ENCODE data around the gene NR1H3. TPM values are rescaled to one million over a fixed set of nuclear protein-coding genes. Genes with fewer than 3 reads are reported as not detected.

NR1H3 gene
- total and polyA plus RNA-seq, 8 donors: 20.0 to 100 (median 41.9) TPM

- Histone ChIP-seq H3K27ac (peak within 1 kb of the TSS; percentile 80 to 91 (median 85)), H3K9me3 (no peaks in the 10 kb centered on the region), H3K27me3 (no peaks in the 10 kb centered on the region), H3K4me3 (peak within 1 kb of the TSS; percentile 56 to 94 (median 67)), H3K36me3 (peaks cover 18 to 36% (median 31%) of the 10 kb centered on the region in 4 donors), H3K4me1 (peaks cover 25 to 35% (median 33%) of the 10 kb centered on the region in 4 donors)
- intact Hi-C loops (cut with DNase I; ENCODE audit: low total_unique reads): no loop called here
- DNase-seq: peak; percentile 93 to 96
- TF ChIP-seq POLR2A (IDR thresholded peaks at IDR 0.05) (peak in 1 of 4 donors; percentile 33), EP300 (IDR thresholded peaks at IDR 0.05) (no peak), POLR2AphosphoS5 (IDR thresholded peaks at IDR 0.05) (peak; percentile 67 to 87 (median 76)), CTCF (IDR thresholded peaks at IDR 0.05) (peak in 2 of 7 experiments; percentile 17 to 32)
- 0 to 1% (median 0%) methylated on average over 25 to 45 of the region's 45 CpGs for WGBS, 5 donors
Observed at GRCh38 chr11:47248664-47249377, 9.0 kb upstream of the NR1H3 start, which contains the start of gene ACP2. Gene ACP2 (minus strand): TSS chr11:47248814. CDS start chr11:47248789, 25 bp downstream.

- TF ChIP-seq EP300 (IDR thresholded peaks at IDR 0.05) (no peak), POLR2AphosphoS5 (IDR thresholded peaks at IDR 0.05) (no peak), POLR2A (IDR thresholded peaks at IDR 0.05) (no peak), CTCF (IDR thresholded peaks at IDR 0.05) (no peak)
- intact Hi-C loops (cut with DNase I; ENCODE audit: low total_unique reads): no loop called here
- DNase-seq: no peak
- H3K27me3 ChIP-seq: no peaks in the 10 kb centered on the region
- H3K36me3 ChIP-seq: peaks cover 18 to 30% (median 26%) of the 10 kb centered on the region in 4 donors
- peak overlapping the region; percentile 80 to 91 (median 85) for H3K27ac ChIP-seq
- peaks cover 30 to 40% (median 38%) of the 10 kb centered on the region in 4 donors for H3K4me1 ChIP-seq
- WGBS, 5 donors: 47 to 55% (median 50%) methylated on average over 3 of the region's 3 CpGs
- H3K9me3 ChIP-seq: no peaks in the 10 kb centered on the region
- H3K4me3 ChIP-seq: peak overlapping the region; percentile 56 to 94 (median 67)
Observed at GRCh38 chr11:47249378-47249715, 8.4 kb upstream of the NR1H3 start.

GRCh38 chr11:47251751-47252150 is 6.0 kb upstream of the NR1H3 start:
- no peak overlapping the region for H3K4me3 ChIP-seq
- H3K4me1 ChIP-seq: peaks cover 41 to 55% (median 54%) of the 10 kb centered on the region in 4 donors
- WGBS, 5 donors: 83 to 91% (median 86%) methylated on average over 3 of the region's 3 CpGs
- no peaks in the 10 kb centered on the region for H3K9me3 ChIP-seq
- no peaks in the 10 kb centered on the region for H3K27me3 ChIP-seq
- intact Hi-C loops (cut with DNase I; ENCODE audit: low total_unique reads): no loop called here
- no peak for DNase-seq
- no peak for TF ChIP-seq POLR2A (IDR thresholded peaks at IDR 0.05)
- no peak for TF ChIP-seq EP300 (IDR thresholded peaks at IDR 0.05)
- no peak for TF ChIP-seq CTCF (IDR thresholded peaks at IDR 0.05)
- no peak for TF ChIP-seq POLR2AphosphoS5 (IDR thresholded peaks at IDR 0.05)
- H3K36me3 ChIP-seq: peaks cover 0 to 9% (median 3%) of the 10 kb centered on the region in 4 donors
- no peak overlapping the region for H3K27ac ChIP-seq

- WGBS, 5 donors: 50 to 74% (median 73%) methylated on average over 2 of the region's 2 CpGs
- no peak for TF ChIP-seq EP300 (IDR thresholded peaks at IDR 0.05)
- H3K9me3 ChIP-seq: no peaks in the 10 kb centered on the region
- no peaks in the 10 kb centered on the region for H3K36me3 ChIP-seq
- intact Hi-C loops (cut with DNase I; ENCODE audit: low total_unique reads): no loop called here
- peak in 1 of 2 donors; percentile 53 for DNase-seq
- peaks cover 46 to 58% (median 57%) of the 10 kb centered on the region in 4 donors for H3K4me1 ChIP-seq
- no peaks in the 10 kb centered on the region for H3K27me3 ChIP-seq
- peak overlapping the region in 4 of 5 donors; percentile 73 to 90 (median 76) for H3K27ac ChIP-seq
- H3K4me3 ChIP-seq: no peak overlapping the region
Observed at GRCh38 chr11:47253660-47254059, 4.1 kb upstream of the NR1H3 start.

- Histone ChIP-seq H3K4me1 (peaks cover 52 to 62% (median 60%) of the 10 kb centered on the region in 4 donors), H3K9me3 (no peaks in the 10 kb centered on the region), H3K27ac (peak overlapping the region; percentile 20 to 90 (median 75)), H3K36me3 (no peaks in the 10 kb centered on the region), H3K27me3 (no peaks in the 10 kb centered on the region), H3K4me3 (peak overlapping the region in 1 of 4 donors; percentile 6)
- TF ChIP-seq CTCF (IDR thresholded peaks at IDR 0.05) (no peak), EP300 (IDR thresholded peaks at IDR 0.05) (no peak), POLR2A (IDR thresholded peaks at IDR 0.05) (no peak), POLR2AphosphoS5 (IDR thresholded peaks at IDR 0.05) (no peak)
- DNase-seq: peak in 1 of 2 donors; percentile 49
- WGBS, 5 donors: 44 to 61% (median 57%) methylated on average over 3 of the region's 3 CpGs
- intact Hi-C loops (cut with DNase I; ENCODE audit: low total_unique reads): no loop called here
Observed at GRCh38 chr11:47254386-47254785, 3.4 kb upstream of the NR1H3 start.
